ENCODE measurements around the gene TLE4. TPM values are rescaled to one million over a fixed set of nuclear protein-coding genes. Genes with fewer than 3 reads are reported as not detected.

The TLE4 gene
- total RNA-seq, 4 donors from 2014 or later, result 30.5 to 66.2 (median 46.4) TPM

DNA sequence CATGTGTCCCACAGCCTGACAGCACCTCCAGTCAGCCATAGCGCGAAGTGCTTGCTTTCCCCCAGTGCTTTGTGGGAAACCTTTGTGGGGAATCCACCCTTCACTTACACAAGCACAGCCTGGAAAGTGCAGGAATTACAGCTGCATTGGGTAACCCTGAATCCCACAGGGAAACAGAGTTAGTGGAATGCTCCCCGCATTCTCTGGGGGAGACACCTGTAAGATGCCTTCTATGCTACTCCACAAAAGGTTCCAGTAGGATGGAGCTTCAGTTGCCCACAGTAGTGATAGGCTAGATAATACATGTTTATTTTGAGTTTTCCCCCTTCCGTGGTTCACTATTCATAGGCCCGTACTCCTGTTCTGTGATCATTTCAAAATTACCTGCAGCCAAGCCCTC, 60.3 kb downstream of the TLE4 start:
- Histone ChIP-seq H3K9me3 (no peaks in the 10 kb centered on the region), H3K27me3 (no peaks in the 10 kb centered on the region), H3K36me3 (no peaks in the 10 kb centered on the region), H3K4me3 (no peak overlapping the region), H3K27ac (no peak overlapping the region), H3K4me1 (no peaks in the 10 kb centered on the region)
- 96 to 100% methylated on average over 3 to 5 of the region's 5 CpGs for WGBS, 2 donors (ENCODE audit: low coverage in 1 of 2)
- TF ChIP-seq, protein P1, sequence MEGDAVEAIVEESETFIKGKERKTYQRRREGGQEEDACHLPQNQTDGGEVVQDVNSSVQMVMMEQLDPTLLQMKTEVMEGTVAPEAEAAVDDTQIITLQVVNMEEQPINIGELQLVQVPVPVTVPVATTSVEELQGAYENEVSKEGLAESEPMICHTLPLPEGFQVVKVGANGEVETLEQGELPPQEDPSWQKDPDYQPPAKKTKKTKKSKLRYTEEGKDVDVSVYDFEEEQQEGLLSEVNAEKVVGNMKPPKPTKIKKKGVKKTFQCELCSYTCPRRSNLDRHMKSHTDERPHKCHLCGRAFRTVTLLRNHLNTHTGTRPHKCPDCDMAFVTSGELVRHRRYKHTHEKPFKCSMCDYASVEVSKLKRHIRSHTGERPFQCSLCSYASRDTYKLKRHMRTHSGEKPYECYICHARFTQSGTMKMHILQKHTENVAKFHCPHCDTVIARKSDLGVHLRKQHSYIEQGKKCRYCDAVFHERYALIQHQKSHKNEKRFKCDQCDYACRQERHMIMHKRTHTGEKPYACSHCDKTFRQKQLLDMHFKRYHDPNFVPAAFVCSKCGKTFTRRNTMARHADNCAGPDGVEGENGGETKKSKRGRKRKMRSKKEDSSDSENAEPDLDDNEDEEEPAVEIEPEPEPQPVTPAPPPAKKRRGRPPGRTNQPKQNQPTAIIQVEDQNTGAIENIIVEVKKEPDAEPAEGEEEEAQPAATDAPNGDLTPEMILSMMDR (IDR thresholded peaks at IDR 0.05), result no peak
- no peak for ATAC-seq

DNA sequence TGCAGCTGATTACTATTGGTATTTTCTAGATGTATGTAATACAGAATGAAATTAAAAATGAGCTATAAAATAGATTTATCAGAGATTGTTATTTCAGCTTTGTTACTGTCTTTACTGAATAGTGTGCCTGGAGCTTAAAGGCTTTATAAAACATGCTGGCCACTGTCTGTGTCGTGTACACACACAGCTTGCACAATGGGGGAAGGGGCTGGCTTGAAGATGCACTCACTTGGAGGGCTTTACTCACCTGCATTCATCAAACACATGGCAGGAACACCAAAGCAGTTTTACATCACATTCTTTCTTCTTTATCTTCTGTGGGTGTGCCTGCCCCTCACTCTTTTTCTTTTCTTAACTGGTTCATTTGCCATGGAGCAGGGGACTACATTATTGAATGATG, 60.9 kb downstream of the TLE4 start:
- no peak for ATAC-seq
- H3K9me3 ChIP-seq, result no peaks in the 10 kb centered on the region
- H3K36me3 ChIP-seq, result no peaks in the 10 kb centered on the region
- peaks cover 0 to 3% (median 0%) of the 10 kb centered on the region in 3 donors for H3K4me1 ChIP-seq
- no peaks in the 10 kb centered on the region for H3K27me3 ChIP-seq
- no peak overlapping the region for H3K4me3 ChIP-seq
- no peak overlapping the region for H3K27ac ChIP-seq
- 100% methylated on average over 1 of the region's 1 CpG for whole genome bisulfite sequencing, 2 donors (ENCODE audit: low coverage in 1 of 2)
- TF ChIP-seq, protein P1 (IDR thresholded peaks at IDR 0.05), result no peak
- TF ChIP-seq EP300 (IDR thresholded peaks at IDR 0.05), result no peak
- no peak for TF ChIP-seq POLR2AphosphoS5 (IDR thresholded peaks at IDR 0.05)
- no peak for TF ChIP-seq POLR2A (IDR thresholded peaks at IDR 0.05)

DNA sequence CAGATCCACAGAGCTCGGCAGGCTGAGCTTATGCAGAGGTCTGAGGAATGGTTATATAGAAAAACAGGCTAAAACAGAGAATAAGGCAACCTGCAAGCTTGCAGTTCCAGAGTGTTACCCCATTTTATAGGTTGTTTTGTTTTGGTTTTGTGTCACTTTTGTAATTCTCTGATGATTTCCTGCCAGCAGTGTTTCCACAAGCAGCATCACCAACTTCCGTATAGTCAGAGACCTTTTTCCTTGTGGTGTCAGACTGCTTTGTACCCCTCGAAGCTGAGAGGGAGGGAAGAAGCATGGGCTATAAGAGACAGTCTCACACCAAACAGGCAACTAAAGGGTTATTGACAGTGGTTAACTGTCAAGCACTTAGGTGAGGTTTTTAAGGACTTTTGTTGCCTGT, 61.8 kb downstream of the TLE4 start:
- Histone ChIP-seq H3K27me3 (no peaks in the 10 kb centered on the region), H3K9me3 (no peaks in the 10 kb centered on the region), H3K4me3 (no peak overlapping the region), H3K36me3 (no peaks in the 10 kb centered on the region), H3K4me1 (peaks cover 0 to 3% (median 0%) of the 10 kb centered on the region in 3 donors), H3K27ac (no peak overlapping the region)
- 81 to 96% methylated on average over 3 of the region's 3 CpGs for WGBS, 2 donors (ENCODE audit: low coverage in 1 of 2)
- no peak for ATAC-seq
- no peak for TF ChIP-seq EP300 (IDR thresholded peaks at IDR 0.05)
- TF ChIP-seq POLR2AphosphoS5 (IDR thresholded peaks at IDR 0.05), result no peak
- TF ChIP-seq, protein P1 (IDR thresholded peaks at IDR 0.05), result no peak
- no peak for TF ChIP-seq POLR2A (IDR thresholded peaks at IDR 0.05)

DNA sequence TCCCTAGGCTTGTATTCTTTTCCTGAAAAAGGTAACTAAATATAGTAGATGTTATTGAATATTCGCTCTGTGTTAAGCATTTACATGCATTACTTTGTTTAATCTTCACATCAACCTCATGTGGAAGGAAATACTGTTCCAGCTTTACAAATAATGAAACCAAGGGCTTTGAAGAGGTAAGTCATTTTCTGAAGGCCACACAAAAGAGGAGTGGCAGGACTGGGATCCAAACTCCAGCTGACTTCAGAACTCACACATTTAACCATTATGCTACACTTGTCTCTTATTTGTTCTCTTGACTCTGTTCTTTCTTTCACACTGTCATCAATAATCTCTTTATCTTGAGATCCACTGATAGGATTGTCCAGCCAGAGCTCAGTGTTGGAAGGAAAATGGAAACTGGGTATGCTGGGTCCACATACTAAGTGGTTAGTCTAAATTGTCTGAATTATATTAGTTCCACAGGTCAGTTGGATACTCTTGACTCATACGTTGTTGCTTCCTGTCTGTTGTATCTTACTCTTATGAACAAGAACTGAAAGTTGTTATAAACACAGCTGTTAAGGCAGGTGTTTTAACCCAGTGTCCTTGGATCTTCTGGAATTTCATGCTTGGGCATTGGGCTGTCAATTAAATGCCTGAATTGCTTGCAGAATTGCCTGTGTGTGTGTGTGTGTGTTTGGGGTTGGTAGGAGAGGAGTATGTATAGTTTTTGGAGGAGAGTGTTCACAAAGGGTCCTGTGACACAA, 65.6 kb downstream of the TLE4 start:
- Histone ChIP-seq H3K36me3 (no peaks in the 10 kb centered on the region), H3K9me3 (no peaks in the 10 kb centered on the region), H3K27ac (no peak overlapping the region), H3K4me3 (no peak overlapping the region), H3K4me1 (peaks cover 0 to 7% (median 0%) of the 10 kb centered on the region in 3 donors), H3K27me3 (no peaks in the 10 kb centered on the region)
- TF ChIP-seq EP300 (IDR thresholded peaks at IDR 0.05) (no peak), POLR2A (IDR thresholded peaks at IDR 0.05) (no peak)
- 63 to 72% methylated on average over 2 of the region's 2 CpGs for WGBS, 2 donors (ENCODE audit: low coverage in 1 of 2)
- no peak for ATAC-seq

DNA sequence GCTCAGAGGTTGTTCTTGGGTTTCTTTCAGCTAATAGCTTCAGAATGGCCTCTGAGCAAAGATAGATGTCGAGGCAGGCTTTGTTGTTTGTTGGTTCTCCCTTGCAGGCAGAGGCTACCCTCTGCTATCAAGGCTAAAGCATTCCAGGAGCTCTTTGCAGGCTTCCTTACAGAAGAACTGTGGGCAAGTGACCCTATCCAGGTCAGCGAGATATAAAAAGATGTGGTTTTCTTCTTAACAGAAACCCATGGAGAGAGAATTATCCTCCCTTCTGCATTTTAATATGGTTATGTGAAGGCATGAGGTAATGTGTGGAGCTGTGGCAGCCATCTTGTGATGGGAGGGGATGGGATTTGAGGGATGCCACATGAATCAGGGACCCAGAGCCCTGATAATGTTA, 67.0 kb downstream of the TLE4 start:
- Histone ChIP-seq H3K9me3 (no peaks in the 10 kb centered on the region), H3K4me1 (peaks cover 0 to 7% (median 0%) of the 10 kb centered on the region in 3 donors), H3K4me3 (no peak overlapping the region), H3K36me3 (no peaks in the 10 kb centered on the region), H3K27ac (no peak overlapping the region), H3K27me3 (no peaks in the 10 kb centered on the region)
- TF ChIP-seq, protein P1 (IDR thresholded peaks at IDR 0.05), result no peak
- TF ChIP-seq POLR2AphosphoS5 (IDR thresholded peaks at IDR 0.05) (no peak), POLR2A (IDR thresholded peaks at IDR 0.05) (no peak), EP300 (IDR thresholded peaks at IDR 0.05) (no peak)
- WGBS, 2 donors (ENCODE audit: low coverage in 1 of 2), result 60 to 100% methylated on average over 1 of the region's 2 CpGs
- ATAC-seq, result no peak
